AG09309 (cell line): ENCODE measurements around the gene ARID1A.

Source experiments
- DNase-seq: peaks from one replicate; pipeline ENCODE4 v3.0.0-alpha.2; 2010; ENCODE audit warnings: low read depth
- H3K4me3 ChIP-seq: 2 replicates; pipeline ENCODE4 v1.5.1; 2011; ENCODE audit warnings: mild to moderate bottlenecking, low read depth, low read length, moderate library complexity; ENCODE audit not compliant: control insufficient read depth
- CTCF ChIP-seq: IDR thresholded peaks from 2 replicates; pipeline ENCODE4 v1.5.1; 2011; ENCODE audit warnings: mild to moderate bottlenecking, low read depth, low read length, inconsistent platforms; ENCODE audit not compliant: insufficient read depth, control insufficient read depth; ENCODE audit errors: missing control alignments

The ARID1A gene

GRCh38 chr1:26781206-26781825, 85.5 kb downstream of the ARID1A start:
- TF ChIP-seq CTCF = no peak
- no peak overlapping the region for H3K4me3 ChIP-seq
- DNase-seq = no peak

GRCh38 chr1:26782521-26783212, 86.9 kb downstream of the ARID1A start:
- DNase-seq = no peak
- no peak overlapping the region for H3K4me3 ChIP-seq
- no peak for TF ChIP-seq CTCF

- no peak for TF ChIP-seq CTCF
- no peak overlapping the region for H3K4me3 ChIP-seq
- DNase-seq = no peak
Measured at GRCh38 chr1:26783646-26784022, 87.8 kb downstream of the ARID1A start.

- TF ChIP-seq CTCF = no peak
- no peak for DNase-seq
- H3K4me3 ChIP-seq = no peak overlapping the region
Measured at GRCh38 chr1:26784023-26784871, 88.4 kb downstream of the ARID1A start.

- no peak for DNase-seq
- H3K4me3 ChIP-seq = no peak overlapping the region
- TF ChIP-seq CTCF = no peak
Measured at GRCh38 chr1:26784886-26785285, 89.1 kb downstream of the ARID1A start.

- no peak for TF ChIP-seq CTCF
- no peak overlapping the region for H3K4me3 ChIP-seq
Measured at GRCh38 chr1:26785611-26786436, 90.0 kb downstream of the ARID1A start.

More at GRCh38 chr1:26785611-26786436, 90.0 kb downstream of the ARID1A start:
- no peak for DNase-seq
